ENCODE measurements around the gene VIPR2.
"Not testable (repeated sequence)": the region's sequence is repeated elsewhere in the genome, so short reads cannot be mapped to it uniquely, and the experiment has no call there.

The VIPR2 gene, protein sequence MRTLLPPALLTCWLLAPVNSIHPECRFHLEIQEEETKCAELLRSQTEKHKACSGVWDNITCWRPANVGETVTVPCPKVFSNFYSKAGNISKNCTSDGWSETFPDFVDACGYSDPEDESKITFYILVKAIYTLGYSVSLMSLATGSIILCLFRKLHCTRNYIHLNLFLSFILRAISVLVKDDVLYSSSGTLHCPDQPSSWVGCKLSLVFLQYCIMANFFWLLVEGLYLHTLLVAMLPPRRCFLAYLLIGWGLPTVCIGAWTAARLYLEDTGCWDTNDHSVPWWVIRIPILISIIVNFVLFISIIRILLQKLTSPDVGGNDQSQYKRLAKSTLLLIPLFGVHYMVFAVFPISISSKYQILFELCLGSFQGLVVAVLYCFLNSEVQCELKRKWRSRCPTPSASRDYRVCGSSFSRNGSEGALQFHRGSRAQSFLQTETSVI

DNA sequence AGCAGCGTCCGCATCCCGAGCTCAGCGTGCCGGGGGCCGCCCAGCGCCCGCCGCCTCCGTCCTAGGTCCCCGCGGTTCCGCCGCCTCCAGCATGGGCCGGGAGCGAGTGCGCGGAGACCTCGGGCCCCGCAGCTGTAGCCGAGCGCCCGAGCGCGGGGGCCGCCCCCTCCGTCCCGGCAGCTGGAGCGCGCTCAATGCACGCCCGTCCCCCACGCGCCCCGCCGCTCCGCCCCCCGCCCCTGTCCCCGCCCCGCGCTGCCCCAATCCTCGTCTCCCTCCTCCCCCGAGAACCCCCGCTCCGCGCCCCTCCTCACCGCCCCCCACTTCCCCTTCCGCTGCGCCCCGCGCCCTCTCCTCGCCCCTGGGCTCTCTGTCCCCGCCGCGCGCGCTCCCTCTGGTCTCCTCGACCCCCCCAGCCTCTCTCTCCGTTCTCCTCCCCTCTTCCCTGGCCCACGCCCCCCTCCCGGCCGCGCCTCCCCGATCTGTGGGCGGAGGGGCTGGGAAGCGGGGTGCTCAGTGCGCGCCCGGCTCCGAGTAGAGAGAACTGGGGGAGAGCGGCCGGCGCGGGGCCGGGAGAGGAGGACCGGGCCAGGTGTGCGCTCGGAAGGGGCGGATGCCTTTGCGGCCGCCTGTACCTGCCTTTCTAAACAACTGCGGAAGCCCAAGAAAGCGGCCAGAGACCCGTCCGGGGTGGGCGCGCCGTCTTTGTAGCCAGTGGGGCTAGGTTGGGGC lies at the start of gene VIPR2:
VIPR2 (minus strand) TSS at position 110 of the 732 bp plus-strand sequence; CDS start at position 14, 96 bp downstream.
- peak; percentile 57 for DNase-seq

DNA sequence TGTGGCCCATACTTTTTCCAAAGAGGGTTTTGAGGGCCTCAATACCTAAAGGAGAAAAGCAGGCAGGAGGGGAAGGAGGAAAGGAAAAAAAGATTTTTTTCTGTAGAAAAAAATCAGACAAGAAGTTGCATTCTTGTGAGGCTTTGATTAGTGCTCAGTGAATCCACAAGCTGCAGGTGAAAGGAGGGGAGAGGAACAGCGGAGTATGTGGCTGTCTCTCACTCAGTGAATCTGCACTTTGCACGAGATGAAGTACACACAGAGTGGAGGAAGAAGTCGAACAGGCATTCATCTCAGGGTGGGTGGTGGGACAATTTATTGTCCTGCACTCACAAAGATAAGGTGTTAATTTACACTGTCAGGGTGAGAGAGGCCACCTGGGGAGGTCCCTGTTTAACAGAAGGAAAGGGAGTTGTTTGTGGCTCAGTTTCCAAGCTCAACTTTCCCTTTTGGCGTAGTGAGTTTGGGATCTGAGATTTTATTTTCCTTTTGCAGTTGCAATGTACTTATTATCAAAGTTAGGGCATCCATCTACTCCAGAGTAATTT lies 49.0 kb upstream of the VIPR2 start:
- DNase-seq, result no peak

DNA sequence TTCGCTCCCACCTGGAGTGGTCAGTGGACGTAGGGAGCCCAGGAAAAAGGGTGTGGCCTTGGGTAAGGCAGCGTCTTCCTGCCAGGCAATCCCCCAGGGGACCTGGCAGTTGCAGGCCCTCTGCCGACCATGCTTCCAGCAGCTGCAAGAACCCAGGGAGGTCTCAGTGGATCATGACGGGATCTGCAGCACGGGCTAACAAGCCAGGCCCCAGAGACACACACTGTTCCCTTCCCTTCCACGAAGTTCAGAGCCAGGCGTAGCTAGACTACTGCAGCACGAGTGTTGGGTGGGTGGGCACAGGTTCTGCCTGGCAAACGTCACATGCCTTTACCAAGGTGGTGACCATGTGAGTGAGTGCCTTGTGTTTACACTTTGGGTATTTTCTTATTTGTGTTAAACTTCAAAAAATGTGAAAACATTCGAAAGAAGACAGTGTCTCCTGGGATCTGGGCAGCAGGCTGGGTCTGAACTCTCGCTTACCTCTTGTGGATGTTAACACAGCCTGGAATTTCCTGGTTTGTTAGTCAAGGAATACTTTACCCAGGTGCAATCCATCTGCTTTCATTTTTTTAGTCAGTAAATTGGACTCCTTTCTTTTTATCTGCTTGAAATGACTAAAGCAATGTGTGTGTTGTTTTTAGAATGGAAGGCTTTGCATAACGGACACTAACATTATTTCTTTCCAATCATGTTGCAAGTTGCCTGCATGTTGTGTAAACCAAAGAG lies 48.2 kb upstream of the VIPR2 start:
- DNase-seq, result no peak

DNA sequence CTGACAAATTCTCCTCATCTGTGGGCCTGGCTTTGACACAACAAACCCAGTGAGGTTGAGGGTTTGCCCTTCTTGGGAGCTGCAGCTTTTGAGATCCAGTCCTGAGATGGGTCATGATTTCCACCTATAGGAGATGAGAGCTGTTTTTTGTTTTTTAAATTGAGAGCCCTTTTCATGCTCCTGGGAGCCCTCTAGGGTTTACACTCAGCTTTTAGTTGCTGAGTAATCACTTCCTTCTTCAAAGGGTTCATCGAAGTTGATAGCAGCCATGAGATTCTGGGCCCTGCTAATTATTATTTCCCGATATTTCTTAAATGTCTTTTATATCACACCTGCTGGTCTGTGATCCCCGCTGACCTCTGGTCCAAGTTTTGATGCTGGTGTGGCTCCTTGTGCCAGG lies 47.3 kb upstream of the VIPR2 start:
- DNase-seq, result no peak

DNA sequence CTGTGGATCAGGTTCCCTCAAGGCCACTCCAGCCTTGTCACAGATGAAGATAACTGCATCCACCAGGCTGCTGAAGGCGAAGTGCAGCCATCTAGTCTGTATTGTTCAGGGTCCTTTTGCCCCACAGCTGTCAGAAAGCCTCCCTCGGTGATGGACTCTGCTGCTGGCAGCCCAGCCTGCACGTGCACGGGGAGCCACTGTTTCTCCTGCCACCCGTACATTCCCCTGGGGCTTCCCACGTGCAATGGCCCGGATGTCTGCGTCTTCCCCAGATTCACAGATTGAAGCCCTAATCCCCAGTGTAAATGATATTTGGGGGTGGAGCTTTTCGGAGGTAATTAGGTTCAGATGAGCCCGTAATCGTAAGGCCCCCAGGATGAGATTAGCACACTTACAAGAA lies 46.6 kb upstream of the VIPR2 start:
- DNase-seq, result no peak

DNA sequence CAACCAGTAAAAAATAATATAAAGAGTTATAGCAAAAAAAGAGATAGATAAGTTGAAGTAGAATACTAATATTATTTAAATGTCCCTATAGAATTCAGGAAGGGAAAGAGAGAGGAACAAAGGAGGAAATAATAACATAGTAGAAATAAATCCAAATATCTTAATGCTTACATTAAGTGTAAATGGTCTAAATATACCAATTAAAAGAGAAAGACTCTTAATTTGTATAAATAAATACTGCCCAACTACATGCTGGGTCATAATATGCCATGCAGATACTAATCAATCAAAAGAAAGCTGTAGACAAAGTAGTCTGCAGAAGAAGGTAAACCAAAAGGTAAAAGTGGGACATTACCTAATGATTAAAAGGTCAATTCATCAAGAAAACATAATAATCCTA lies 43.3 kb upstream of the VIPR2 start:
- no peak for DNase-seq

DNA sequence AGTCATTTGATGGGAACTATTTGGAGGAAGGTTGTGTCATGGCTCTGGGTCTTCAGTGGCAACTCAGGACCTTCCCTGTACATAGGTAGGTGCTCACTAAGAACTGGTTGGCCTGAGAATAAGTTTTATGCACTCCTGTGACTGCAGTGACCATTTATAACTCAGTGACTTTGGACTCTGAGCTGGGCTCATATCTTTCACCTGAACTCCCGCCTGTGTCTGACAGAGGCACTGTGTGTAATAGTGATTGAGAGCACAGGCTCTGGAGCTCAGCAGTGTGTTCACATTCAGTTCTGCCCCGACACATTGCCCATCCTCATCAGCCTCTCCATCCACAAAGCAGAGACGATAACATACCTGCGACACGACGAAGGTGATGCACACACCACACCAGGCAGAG lies 34.6 kb upstream of the VIPR2 start:
- no peak for DNase-seq

DNA sequence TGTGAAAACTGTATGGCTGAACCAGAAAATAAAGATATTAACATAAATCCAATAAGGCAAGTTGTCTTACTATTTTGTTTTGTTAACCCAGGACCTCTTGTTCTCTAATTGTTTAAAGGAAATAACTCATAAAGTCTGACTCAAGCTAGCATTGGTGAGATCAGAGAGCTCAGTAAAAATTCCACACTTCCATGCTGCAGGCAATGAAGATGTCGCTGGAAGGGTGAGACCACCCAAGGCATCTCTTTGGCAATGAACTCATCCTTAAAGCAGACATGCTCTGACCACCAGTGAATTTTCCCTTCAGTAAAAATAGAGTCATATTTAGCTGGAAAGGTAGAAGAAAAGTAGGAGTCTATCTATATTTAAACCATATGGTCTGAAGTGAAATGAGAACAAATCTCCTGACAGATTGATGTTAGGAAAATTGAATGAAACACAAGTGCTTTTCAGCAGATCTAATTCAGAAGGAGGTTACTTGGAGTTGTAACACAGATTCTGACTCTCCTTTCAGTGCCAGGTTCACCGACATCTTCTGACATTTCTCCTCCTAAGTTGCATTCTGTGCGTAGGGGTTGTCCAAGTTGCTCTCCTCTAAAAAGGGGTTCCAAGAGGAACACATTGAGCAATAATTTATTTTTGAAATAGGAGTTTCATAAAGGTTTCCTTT lies 32.8 kb upstream of the VIPR2 start:
- DNase-seq, result no peak

DNA sequence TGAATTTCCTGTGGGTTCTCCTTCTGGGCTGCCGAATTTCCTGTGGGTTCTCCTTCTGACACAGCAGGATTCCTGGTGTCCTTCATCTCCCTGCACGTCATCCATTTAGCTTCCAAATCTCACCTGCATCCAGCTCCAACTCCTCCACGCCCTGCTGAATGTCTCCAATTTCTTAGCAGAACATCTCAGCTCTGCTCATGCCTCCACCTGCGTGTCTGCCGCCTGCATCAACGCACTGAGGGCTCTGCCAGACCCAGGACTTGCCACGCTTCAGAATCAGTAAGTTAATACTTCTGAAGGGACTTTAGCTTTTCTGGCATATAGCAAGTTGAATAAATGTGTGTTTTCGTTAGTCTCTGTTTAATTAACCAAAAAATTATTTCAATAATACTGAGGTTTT lies 31.1 kb upstream of the VIPR2 start:
- no peak for DNase-seq

DNA sequence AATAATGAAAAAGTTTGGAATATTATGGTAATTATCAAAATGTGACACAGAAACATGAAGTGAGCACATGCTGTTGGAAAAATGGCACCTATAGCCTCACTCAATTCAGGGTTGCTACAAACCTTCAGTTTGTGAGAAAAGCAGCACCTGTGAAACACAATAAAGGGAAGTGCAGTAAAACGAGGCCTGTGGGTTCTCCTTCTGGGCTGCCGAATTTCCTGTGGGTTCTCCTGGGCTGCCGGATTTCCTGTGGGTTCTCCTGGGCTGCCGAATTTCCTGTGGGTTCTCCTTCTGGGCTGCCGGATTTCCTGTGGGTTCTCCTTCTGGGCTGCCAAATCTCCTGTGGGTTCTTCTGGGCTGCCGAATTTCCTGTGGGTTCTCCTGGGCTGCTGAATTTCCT lies 30.4 kb upstream of the VIPR2 start:
- peak; percentile 6 for DNase-seq

DNA sequence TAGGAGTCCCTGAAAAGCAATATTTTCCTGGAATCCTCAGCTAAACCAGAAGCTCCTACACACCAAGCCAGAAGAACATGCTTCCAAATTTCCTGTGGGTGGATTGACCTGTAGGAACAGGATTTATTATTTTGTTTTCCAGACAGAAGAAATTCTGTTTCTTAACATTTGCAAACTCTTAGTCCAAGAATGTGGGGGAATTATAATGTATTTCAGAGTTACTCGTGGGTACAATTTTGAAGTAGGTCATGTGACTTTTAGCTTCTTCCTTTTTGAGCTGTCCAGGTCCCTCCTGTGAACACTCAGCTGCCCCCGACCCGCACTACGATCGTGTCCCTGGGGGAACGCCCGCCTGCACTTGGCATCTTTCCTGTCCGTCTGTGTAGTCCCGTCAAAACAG lies 27.7 kb upstream of the VIPR2 start:
- no peak for DNase-seq

DNA sequence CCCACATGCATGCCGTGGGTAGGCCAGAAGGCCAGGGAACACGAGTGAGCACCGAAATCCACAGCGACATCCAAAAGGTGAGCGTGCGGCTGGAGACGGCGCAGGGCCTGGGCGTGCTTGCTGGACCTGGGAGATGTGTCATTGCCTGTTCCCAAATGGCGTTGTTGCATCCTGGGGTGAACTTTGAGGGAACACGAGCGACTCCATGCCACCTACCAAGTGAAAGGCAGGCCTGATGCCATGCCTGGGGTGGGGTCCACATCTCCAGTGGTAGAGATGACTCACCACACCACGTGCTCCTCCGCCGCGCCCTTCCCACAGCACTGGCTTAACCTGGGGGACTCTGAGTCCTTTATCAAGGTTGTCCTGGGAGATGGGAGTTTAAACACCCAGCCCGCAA lies 24.7 kb upstream of the VIPR2 start:
- no peak for DNase-seq

DNA sequence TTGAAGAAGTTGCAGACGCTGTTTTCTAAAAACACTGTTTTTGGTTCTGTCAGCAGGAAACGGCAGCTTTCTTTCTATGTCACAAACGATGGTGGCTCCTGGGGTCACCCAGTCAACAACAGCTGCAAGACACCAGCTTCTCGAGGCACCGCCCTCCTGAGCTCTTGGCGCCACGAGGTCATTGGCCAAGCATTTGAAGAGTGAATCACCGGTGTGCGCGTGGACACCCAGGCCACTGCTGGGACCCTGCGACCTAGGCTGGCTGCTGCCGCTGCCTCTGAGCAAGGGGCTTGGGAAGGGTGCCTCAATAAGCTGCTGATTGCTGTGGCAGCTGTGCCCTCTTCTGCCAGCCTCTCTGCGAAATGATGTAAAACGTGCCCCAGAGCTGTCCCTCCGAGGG lies 22.5 kb upstream of the VIPR2 start:
- no peak for DNase-seq

DNA sequence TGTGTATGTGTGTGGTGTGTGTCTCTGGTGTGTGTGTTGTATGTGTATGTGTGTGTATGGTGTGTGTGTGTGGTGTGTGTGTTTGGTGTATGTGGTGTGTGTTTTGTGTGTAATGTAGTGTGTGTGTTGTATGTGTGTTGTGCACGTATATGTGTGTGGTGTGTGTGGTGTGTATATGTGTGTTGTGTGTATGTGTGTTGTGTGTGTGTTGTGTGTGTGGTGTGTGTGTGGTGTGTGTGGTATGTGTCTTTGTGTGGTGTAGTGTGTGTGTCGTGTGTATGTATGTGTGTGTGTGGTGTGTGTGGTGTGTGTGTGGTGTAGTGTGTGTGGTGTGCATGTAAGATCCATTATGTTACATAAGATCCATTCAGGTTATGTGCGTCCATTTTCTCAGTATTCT lies 21.9 kb upstream of the VIPR2 start:
- no peak for DNase-seq

DNA sequence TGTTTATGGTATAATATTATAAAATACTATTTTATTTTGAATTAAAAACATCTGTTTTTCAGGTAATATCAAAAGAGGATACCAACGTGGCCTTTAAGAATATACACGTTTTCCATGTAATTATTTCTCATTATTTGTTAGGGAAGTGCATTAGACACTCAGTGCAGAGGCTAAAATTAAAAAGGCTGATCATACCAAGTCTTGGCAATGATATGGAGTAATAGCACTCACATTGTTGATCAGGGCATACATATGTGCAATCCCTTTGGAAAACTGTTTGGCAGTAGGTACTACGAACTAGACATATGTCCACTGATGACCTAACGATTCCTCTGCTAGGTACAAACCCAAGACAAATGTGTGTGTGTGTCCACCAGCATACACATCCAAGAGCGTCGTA lies 20.7 kb upstream of the VIPR2 start:
- DNase-seq, result no peak

DNA sequence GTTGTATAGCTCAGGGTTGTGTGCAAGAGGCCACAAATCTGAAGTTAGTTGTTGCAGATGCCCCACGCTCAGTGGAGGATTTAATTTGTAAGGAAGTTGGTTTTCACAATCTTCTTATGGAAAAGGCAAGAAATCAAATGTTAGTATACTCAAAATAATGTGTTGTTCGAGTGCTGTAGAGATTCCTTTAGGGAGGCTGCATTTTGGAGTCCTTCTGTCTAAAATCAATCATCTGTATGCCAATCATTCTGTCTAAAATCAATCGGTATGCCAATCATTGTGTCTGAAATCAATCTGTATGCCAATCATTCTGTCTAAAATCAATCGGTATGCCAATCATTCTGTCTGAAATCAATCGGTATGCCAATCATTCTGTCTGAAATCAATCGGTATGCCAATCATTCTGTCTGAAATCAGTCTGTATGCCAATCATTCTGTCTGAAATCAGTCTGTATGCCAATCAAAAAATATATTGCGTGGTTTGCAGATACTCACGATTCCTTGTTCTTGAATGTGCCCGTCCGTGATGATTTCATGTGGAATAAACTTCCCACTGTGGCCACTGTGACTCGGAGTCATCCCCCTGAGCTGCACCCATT lies 19.1 kb upstream of the VIPR2 start:
- DNase-seq, result not testable (repeated sequence)

DNA sequence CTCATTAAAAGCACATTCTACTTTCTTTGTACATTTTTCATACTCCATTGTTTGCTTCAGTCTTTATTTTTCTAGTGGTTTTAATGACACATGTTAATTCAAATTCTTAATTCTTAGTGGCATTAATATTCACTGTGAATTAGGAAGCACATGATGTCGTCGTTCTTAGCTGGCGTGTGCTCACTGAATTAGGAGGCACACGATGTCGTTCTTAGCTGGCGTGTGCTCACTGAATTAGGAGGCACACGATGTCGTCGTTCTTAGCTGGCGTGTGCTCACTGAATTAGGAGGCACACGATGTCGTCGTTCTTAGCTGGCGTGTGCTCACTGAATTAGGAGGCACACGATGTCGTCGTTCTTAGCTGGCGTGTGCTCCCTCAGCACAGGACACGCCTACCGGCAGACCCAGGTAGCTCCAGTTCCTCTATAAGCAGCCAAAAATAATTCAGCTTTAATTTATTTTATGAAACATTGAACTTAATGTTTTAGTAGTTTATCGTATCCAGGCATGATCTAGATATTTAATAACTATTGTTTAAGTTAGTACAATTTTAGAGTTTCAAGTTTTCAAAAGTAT lies 17.5 kb upstream of the VIPR2 start:
- DNase-seq, result not testable (repeated sequence)

DNA sequence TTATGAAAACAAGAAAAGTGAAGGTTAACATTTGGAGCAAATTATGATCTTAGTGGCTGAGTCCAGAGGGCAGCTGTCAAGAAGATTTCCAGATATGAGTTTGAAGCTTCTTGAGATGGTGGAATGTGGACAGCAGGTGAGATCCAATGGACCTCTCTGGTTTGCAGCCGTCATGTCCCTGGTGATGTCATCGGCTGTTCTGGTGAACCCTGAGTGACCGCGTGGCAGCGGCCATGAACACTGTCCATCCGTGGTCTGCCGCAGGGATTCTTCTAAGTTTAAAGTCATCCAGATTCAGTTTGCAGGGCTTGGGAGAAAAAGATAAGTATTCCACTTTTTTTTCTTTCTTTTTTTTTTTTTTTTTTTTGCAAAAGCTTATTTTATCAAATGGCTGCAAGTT lies 15.8 kb upstream of the VIPR2 start:
- no peak for DNase-seq

DNA sequence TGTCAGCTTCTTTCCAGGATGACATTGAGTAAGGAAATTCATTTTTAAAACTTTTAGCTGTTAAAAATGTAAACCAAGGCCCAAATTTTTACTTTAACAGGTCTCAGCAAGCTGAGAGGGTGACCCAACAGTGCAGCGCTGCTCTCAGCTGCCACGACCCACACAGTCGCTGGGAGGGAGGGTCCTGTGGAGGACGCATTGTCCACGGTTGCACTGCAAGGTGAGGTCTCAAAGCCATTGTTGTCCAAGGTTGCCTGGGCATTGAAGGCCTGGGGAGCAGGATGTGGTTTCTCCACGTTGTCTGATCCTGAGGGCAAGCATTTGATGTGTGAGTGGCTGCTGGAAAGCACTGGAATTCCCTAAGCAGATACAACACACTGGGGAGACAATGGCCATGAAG lies 15.1 kb upstream of the VIPR2 start:
- DNase-seq, result no peak

DNA sequence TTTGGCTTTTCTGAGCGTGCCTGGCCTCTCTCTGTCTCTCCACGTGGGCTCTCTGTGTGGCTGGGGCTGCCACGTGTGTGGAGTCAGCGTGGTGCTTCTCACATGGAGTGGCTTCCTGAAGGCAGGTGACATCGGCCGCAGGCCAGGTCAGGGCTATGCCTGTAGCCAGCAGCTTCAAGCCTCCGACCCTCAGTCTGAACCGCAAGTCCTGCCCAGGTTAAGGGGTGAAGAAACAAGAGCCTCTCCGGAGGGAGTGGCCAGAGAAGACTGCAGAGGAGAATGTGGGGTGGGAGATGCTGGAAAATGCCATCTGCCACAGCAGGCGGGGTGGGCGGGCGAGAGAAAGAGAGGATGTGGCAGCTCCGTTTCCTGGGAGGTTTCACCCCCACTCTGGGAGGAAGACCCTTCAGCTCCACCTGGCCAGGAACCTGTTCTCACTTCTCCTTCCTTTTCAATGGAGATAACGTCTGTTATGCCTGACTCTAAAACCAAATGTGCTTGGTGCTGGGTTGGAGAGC lies 14.3 kb upstream of the VIPR2 start:
- no peak for DNase-seq

DNA sequence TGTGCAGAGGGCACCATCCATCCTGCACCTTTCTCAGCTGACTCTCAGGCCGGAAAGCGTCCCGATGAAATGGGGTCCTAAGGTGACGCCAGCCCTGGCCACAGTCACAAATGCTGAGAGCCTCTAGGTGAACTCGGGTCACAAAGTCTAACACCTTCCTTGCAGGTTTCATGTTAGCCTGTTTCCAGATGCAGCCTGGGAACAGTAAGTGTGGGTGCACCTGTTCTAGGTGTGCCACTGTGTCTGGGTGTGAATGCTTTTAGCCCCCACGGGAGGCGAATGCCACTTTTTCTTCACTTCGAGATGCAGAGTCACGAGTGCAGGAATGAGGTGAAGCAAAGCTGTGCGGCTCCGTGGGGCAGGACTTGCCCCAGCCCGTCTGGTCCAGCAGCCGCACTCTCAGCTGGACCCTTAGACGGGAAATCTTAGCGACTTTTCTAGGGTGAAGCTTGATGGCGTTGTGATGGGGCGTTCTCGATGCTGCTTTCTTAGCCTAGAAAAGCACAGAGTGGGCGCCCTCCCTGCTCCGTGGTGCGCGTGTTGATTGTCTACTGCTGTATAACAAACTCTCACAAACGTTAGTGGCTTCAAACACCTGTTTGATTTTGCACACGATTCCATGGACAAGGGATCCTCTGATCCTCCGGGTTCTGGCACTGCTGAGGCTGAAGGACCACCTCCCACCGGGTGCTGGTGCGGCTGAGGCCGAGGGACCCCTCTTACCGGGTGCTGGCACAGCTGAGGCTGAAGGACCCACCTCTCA lies 13.6 kb upstream of the VIPR2 start:
- no peak for DNase-seq
